Liver (tissue), 9 donors: Measurements from ENCODE around the gene TNFAIP8. TPM values are rescaled to one million over a fixed set of nuclear protein-coding genes. Genes with fewer than 3 reads are reported as not detected.

Source experiments
- DNase-seq: peaks from one replicate; pipeline ENCODE4 v3.0.0-alpha.2; 2017; ENCODE audit warnings: low spot score
- H3K27ac ChIP-seq, 2 donors: one replicate each; pipeline ENCODE4 v1.7.0; 2013; ENCODE audit warnings: inconsistent platforms in 2 of 2, low read length in 2 of 2, control low read depth in 1 of 2, low read depth in 1 of 2, mild to moderate bottlenecking in 1 of 2
- H3K27me3 ChIP-seq, 4 donors: one replicate each; pipeline versions ENCODE4 v1.6.1 to v1.7.0; 2013; ENCODE audit warnings: low read length in 3 of 4, inconsistent platforms in 1 of 4, mild to moderate bottlenecking in 1 of 4, moderate library complexity in 1 of 4; ENCODE audit not compliant: control insufficient read depth in 4 of 4, insufficient read depth in 4 of 4
- H3K36me3 ChIP-seq, 4 donors: one replicate each; pipeline versions ENCODE4 v1.6.1 to v1.7.0; 2013; ENCODE audit warnings: low read length in 3 of 4, mild to moderate bottlenecking in 3 of 4, low read depth in 1 of 4, moderate library complexity in 1 of 4; ENCODE audit not compliant: control insufficient read depth in 4 of 4, insufficient read depth in 3 of 4
- H3K4me1 ChIP-seq, 4 donors: one replicate each; pipeline versions ENCODE4 v1.6.1 to v1.7.0; 2013; ENCODE audit warnings: low read length in 3 of 4, mild to moderate bottlenecking in 3 of 4, moderate library complexity in 1 of 4; ENCODE audit not compliant: control insufficient read depth in 4 of 4, insufficient read depth in 4 of 4
- H3K4me3 ChIP-seq, 3 donors: one replicate each; pipeline versions ENCODE4 v1.6.1 to v1.7.0; 2013; ENCODE audit warnings: low read length in 3 of 3, control low read depth in 1 of 3, low read depth in 1 of 3, mild to moderate bottlenecking in 1 of 3
- H3K9ac ChIP-seq, 2 donors: one replicate each; pipeline ENCODE4 v1.7.0; 2013; ENCODE audit warnings: low read length in 2 of 2, mild to moderate bottlenecking in 2 of 2, moderate library complexity in 2 of 2, control low read depth in 1 of 2, low read depth in 1 of 2
- H3K9me3 ChIP-seq, 4 donors: one replicate each; pipeline versions ENCODE4 v1.6.1 to v1.7.0; 2013; ENCODE audit warnings: low read length in 3 of 4; ENCODE audit not compliant: control insufficient read depth in 4 of 4
- ATF3 ChIP-seq: IDR thresholded peaks from 2 replicates; pipeline ENCODE4 v1.6.1; 2016; ENCODE audit warnings: antibody characterized with exemption
- FOXA1 ChIP-seq: IDR thresholded peaks from 2 replicates; pipeline ENCODE4 v1.6.1; 2016; ENCODE audit warnings: antibody characterized with exemption
- FOXA2 ChIP-seq: IDR thresholded peaks from 2 replicates; pipeline ENCODE4 v1.6.1; 2016; ENCODE audit warnings: antibody characterized with exemption
- GABPA ChIP-seq, 2 donors: IDR thresholded peaks in 1 of 2; conservative IDR thresholded peaks in 1 of 2; 2 replicates each; pipeline ENCODE4 v1.6.1; 2016; ENCODE audit warnings: antibody characterized with exemption in 2 of 2, mild to moderate bottlenecking in 1 of 2, moderate library complexity in 1 of 2
- HNF4G ChIP-seq: IDR thresholded peaks from 2 replicates; pipeline ENCODE4 v1.6.1; 2016; ENCODE audit warnings: antibody characterized with exemption
- JUND ChIP-seq, 2 donors: IDR thresholded peaks; 2 replicates each; pipeline ENCODE4 v1.6.1; 2016; ENCODE audit warnings: antibody characterized with exemption in 2 of 2
- RAD21 ChIP-seq, 2 donors: IDR thresholded peaks; 2 replicates each; pipeline ENCODE4 v1.6.1; 2016; ENCODE audit warnings: antibody characterized with exemption in 2 of 2, mild to moderate bottlenecking in 2 of 2
- REST ChIP-seq: IDR thresholded peaks from 2 replicates; pipeline ENCODE4 v1.6.1; 2016; ENCODE audit warnings: antibody characterized with exemption, mild to moderate bottlenecking
- SP1 ChIP-seq: IDR thresholded peaks from 2 replicates; pipeline ENCODE4 v1.6.1; 2018; ENCODE audit warnings: antibody characterized with exemption, mild to moderate bottlenecking
- ZBTB33 ChIP-seq: IDR thresholded peaks from 2 replicates; pipeline ENCODE4 v1.6.1; 2016; ENCODE audit warnings: antibody characterized with exemption
- WGBS: extraction: QIAGEN DNeasy Blood & Tissue Kit; methylation state at CpG from one replicate; pipeline ENCODE4 v1.1.7; 2013; 5-methylcytosine and 5-hydroxymethylcytosine counted together
- polyA plus RNA-seq, 2 donors: library from polyadenylated mRNA; stranded (reverse) in 1 of 2; unstranded in 1 of 2; fragments of 200-250 nt in 1 of 2; fragments of >200 nt in 1 of 2; fragmentation: Nextera tagmentation in 1 of 2; extraction: Ambion mirVana in 1 of 2; gene quantifications; one replicate each; pipeline versions ENCODE4 v1.2.1 to v1.2.3, GENCODE V29; 2013 to 2015
- total RNA-seq, 2 donors: library from RNA; depleted of rRNA; stranded (reverse); fragments of >200 nt; gene quantifications; one replicate each; pipeline ENCODE4 v1.2.3, GENCODE V29; 2014
- donor health status: healthy.
- donor health status: healthy.
- donor health status: healthy.
- donor health status: healthy.
- donor health status: healthy.

TNFAIP8 gene
- total and polyA plus RNA-seq, 4 donors, result 2.6 to 28.6 (median 4.4) TPM

- Histone ChIP-seq H3K4me1 (peaks cover 5 to 12% (median 7%) of the 10 kb centered on the region in 4 donors), H3K27me3 (no peaks in the 10 kb centered on the region), H3K9me3 (no peaks in the 10 kb centered on the region), H3K4me3 (no peak overlapping the region), H3K9ac (no peak overlapping the region), H3K27ac (no peak overlapping the region), H3K36me3 (no peaks in the 10 kb centered on the region)
- no peak for TF ChIP-seq ZBTB33
- TF ChIP-seq FOXA2, result no peak
- no peak for TF ChIP-seq GABPA (IDR thresholded peaks at IDR 0.05 in 1 of 2, conservative IDR thresholded peaks at IDR 0.05 in 1 of 2)
- 89% methylated on average over 1 of the region's 1 CpG for WGBS
- DNase-seq, result no peak
Measured at GRCh38 chr5:119393746-119394145, 37.9 kb downstream of the TNFAIP8 start.

- no peak for DNase-seq
- Histone ChIP-seq H3K9me3 (no peaks in the 10 kb centered on the region), H3K36me3 (no peaks in the 10 kb centered on the region), H3K4me1 (peaks cover 0 to 12% (median 8%) of the 10 kb centered on the region in 4 donors), H3K27me3 (no peaks in the 10 kb centered on the region), H3K9ac (no peak overlapping the region), H3K4me3 (no peak overlapping the region), H3K27ac (no peak overlapping the region)
- TF ChIP-seq RAD21 (IDR thresholded peaks at IDR 0.05) (no peak), ATF3 (no peak), FOXA1 (no peak), REST (no peak), JUND (IDR thresholded peaks at IDR 0.05) (no peak), SP1 (no peak), ZBTB33 (no peak), HNF4G (no peak)
- 91% methylated on average over 8 of the region's 8 CpGs for WGBS
Measured at GRCh38 chr5:119395080-119395836, 39.4 kb downstream of the TNFAIP8 start.
